Activated gamma-delta T cell (primary cell): ENCODE results near the gene UBALD1.
"Not testable (repeated sequence)": the region's sequence is repeated elsewhere in the genome, so short reads cannot be mapped to it uniquely, and the experiment has no call there.

ENCODE experiments used
- DNase-seq: peaks from one replicate; lab custom pipeline; 2025; lab: John Stamatoyannopoulos, UW

The UBALD1 gene

DNA sequence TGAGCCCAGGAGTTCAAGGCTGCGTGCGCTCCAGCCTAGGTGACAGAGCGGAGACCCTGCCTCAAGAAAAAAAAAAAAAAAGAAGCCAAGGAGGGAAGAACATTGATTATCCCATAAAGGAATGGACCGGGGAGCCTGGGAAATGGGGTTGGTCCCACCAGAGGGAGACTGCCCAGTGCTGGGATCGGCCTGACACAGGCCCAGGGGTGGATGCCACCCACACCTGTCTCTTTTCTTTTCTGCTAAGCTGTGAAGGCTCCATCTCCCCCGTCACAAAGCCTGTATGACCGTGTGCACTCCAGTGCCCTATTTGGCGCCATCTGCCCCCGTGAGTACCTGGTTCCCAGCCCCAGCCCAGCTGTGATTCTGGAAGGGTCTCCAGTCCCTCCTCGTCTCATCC is 15.7 kb downstream of the UBALD1 start:
- DNase-seq: no peak

DNA sequence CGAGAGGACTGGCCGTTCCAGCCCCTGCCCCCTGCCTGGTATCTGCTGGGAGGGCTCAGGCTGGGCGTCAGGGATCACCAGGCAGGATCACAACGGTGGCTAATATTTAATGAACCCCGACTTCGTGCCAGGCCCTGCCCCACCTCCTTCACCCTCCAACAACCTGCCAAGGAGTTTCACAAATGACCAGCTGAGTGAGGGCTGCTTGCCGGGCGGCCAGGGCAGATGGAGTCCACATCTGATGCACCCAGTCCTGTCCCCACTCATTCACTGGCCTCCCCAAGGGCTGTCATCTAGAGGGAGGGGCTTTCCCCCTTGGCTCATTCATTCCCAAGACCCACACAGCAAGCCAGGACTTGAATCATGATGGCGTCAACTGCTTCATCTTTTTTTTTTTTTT is 17.5 kb downstream of the UBALD1 start:
- no peak for DNase-seq

DNA sequence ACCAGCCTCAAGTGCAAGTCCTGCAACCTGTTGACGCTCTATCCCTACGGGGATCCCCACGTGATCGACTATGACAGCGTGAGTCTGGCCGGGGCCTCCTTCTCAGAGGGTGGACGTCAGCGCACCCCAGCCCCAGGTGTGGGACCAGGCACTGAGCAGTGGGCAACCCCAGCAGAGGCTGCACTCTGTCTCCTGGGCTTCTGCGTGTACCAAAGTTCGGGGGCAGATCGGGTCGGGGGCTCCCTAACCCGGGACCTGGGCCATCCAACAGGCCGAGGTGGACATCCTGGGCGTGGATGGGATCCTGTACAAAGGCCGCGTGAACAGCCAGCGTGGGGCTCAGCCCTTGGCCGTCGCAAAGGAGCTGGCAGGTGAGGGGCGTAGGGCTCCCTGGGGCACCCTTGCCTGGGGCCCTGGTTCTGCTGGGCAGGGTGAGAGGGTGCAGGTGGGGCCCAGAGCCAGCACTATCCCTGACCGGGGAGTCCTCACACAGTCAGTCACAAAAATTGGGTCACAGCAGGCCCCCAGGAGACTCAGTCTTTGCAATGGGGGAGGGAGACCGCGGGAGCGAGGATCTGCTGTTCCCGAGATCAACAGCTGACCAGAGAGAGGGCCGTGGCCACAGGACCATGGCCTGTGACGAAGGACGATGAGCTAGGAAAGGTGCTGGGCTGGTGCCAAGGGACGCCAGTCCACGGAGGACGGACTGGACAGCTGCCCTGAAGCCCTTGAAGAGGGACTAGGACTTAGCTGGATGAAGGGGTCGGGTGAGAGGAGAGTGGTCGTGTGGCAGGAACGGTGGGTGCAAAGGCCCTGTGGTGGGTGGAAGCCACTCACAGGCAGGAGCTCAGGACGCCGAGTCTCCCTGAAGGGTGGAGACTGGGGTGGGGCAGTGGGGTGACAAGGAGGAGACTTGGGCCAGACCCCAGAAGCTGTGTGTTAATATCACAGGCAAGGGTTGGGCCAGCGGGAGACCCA is 20.0 kb downstream of the UBALD1 start:
- DNase-seq: no peak

DNA sequence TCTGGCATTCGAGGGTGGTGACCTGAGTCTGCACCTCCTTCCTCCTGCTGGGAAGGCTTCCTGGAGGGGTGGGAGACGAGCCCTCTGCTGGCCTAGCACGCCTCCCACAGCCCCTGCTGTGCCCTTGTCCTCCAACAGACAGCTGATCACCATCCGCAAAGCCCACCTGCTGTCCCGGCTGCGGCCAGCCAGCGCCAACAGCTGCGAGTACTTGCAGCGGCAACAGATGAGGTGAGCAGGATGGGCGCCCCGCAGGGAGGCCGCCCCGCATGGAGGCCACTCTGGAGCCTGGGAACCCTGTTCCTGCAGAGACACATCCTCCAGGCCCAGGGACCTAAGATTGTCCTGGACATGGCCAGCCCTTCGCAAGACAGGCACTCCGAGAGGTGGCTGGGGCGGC is 21.6 kb downstream of the UBALD1 start:
- no peak for DNase-seq

DNA sequence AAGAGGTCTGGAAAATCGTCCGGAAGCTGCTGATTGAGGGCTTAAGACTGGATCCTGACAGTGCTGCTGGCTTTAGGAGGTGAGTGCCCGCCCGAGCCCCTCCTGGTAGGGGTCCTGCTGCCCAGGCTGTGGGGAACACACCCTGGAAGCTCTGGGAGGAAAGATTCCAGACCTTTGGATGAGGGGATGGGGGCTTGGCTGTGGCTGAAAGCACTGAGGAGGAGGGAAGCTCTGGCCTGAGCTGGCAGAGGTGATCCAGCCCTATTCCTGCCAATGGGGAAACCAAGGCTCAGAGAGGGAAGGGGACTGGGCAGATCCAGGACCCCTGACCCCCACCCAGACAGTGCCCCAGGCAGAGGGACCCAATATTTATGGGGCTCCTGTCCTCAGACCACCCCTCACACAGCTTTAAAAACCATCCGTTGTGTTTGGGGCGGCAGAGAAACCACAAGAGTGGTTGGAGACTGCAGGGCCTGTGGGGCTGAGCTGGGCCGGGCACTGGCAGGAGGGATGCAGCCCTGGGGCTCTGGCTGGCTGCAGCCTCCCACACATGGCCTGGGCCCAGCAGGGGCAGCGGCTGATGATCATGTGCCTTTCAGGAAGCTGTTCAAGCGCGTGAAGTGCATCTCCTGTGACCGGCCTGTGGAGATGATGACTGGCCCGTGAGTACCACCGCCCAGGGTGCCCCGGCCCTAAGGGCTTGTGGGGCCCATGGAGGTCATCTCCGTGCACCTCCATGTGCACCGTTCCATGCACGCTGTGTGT is 22.8 kb downstream of the UBALD1 start:
- DNase-seq: no peak

DNA sequence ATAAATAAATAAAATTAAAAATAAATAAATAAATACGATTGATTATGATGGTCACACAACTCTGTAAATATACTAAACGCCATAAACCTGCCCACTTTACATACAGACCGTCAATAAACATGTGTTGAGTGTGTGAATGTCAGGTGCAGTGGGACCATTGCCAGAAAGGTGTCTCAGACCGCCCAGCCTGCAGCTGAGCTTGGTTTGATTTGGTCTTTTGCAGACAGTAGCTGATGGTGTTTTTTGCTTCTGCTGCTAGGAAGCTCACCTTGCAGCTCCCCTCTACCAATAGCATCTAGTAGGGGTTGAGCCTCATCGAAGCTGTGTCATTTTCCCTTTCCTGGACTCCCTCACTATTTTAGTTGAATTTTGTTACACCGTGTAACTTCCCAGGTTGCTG is 23.5 kb downstream of the UBALD1 start:
- no peak for DNase-seq

DNA sequence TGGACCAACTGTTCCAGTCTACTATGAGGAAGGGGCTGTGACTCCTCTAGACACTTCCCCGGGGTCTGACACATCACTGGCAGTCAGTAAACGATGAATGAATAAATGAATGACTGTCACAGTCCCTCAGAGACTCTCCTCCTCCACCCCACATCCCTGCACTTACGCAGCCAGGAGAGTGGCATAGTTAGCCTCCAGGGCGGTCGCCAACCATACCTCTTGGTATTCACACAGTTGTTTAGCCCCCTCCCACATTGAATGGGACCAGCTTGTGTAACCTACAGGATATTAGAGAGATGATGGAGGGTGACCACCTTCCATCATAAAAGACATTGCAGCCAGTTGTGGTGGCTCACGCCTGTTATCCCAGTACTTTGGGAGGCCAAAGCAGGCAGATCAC is 25.7 kb downstream of the UBALD1 start:
- no peak for DNase-seq

DNA sequence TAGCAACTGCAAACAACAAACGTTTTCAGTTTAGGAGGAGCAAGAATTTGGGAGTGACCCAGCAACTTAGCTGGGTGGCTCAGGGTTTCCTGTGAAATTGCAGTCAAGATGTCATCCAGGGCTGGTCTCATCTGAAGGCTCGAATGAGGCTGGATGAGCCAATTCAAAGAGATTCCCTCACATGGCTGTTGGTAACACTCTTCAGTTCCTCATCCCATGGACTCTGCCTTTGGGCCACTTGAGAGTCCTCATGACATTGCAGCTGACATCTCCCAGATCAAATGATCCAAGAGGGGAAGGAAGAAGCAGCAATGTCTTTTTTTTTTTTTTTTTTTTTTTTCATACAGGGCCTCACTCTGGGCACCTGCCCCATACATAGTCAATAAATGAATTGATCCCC is 26.3 kb downstream of the UBALD1 start:
- no peak for DNase-seq

DNA sequence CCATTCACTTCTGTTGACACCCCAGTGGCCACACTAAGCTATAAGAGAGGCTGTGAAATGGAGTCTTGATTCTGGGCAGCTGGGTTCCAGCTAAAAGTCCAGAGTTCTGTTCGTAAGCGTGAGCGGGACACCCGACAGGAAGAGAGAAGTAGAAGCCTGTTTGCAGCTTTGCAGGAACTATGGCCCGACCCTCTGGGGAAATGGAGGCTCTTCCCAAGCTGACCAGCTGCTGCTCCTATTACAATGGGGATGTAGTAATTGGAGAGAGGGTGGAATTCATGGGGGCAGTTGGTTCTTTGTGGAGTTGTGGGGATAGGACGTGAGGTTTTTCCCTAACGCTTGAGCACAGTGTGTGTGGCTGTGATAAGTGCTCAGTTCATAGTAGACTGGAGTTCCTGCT is 28.4 kb downstream of the UBALD1 start:
- no peak for DNase-seq

DNA sequence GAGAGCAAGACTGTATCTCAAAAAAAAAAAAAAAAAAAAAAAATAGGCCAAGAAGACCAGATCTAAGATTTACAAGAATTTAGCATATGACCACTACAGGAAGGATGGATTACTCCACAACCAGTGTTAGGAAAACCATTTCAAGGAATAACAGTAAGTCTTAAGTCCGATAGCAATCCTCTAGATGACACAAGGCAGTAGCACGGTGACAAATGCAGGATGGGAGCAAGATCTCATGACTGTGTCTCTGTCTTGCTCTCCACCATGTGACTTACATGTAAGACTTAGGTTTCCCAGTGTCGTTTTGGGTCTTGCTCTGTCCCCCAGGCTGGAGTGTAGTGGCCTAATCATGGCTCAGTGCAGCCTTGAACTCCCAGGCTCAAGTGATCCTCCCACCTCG is 30.8 kb downstream of the UBALD1 start:
- no peak for DNase-seq

DNA sequence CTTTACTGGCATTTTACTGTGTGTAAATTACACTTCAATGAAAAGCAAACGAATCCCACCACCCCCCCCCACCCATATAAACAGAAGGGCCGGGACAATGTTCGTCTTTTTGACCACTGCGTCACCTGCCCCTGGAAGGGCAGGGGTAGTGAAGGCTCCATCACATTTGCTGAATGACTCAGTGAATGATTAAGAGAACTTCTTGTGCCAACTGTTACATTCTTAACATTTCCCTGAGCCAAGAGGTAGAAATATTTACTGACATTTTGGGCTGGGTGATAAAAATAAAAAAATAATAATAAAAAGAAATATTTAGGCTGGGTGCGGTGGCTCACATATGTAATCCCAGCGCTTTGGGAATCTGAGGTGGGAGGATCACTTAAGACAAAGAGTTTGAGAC is 34.4 kb downstream of the UBALD1 start:
- DNase-seq: no peak

DNA sequence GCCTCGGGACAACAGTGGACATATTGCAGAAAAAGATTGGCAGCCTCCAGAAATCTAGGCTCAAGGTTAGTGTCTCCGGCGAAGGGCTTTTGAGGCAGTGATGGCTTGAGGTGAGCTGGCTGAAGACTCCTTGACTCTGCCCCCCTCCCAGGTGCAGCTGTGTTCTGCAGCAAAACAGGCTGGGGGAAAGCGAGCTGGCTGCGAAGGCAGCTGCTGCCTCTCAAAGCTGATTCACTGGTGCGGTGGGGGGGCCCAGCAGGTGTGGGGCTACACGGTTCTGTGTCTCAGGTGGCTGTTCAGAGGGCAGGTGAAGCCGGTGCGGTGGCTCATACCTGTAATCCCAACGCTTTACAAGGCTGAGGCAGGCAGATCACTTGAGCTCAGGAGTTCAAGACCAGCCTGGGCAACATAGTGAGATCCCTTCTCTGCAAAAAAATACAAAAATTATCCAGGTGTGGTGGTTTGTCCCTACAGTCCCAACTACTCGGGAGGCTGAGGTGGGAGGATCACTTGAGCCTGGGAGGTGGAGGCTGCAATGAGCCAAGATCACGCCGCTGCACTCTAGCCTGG is 35.6 kb downstream of the UBALD1 start:
- no peak for DNase-seq

DNA sequence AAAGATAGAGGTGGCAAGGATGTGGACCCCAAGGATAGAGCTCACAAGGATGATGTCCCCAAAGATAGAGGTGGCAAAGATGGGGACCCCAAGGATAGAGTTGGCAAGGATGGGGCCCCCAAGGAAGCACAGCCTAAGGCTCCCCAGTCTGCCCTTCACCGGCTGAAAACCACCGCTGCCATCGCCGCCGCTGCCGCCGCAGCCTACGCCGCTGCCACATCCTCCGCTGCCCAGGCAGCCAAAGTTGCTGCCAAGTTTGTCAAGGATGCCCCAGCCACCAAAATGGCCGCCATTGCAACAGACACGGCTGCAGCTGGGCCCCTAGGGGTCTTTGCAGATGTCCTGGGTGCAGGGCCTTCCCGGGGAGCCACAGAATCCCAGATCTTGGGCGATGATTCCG is 38.7 kb downstream of the UBALD1 start:
- DNase-seq: no peak

DNA sequence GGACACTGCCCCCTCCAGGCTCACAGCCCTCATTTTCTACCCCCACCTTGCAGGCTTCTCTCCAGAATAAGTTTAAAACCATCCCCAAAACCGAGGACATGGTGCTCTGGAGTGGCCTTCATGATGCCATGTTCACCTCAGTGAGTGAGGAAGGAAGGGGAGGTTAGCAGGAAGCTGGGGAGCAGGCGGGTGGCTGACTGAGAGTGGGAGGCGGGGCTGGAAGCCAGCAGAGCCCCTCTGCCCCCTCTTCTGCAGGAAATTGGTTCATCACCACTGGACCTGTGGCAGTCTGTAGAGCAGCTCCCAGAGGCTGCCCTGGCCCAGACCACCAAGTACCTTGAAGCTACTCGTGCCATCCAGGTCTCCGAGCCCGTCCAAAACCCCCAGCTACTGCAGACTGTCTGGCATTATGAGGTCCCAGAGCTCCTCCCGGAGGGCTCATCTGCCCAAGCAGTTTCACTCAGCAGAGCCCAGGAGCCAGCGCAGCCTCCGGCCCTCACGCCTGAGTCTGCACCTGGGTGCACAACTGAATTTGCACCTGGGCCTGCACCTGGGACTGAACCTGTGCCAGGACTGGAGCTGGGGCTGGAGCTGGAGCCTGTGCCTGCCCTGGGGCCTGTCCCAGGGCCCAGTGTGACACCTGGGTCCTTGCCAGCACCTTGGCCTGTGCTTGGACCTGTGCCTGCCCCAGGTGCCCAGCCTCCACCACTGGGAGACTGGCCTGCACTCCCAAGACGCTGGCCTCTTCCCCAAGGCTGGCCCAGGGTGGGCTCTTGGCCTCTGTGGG is 39.6 kb downstream of the UBALD1 start:
- DNase-seq: no peak

DNA sequence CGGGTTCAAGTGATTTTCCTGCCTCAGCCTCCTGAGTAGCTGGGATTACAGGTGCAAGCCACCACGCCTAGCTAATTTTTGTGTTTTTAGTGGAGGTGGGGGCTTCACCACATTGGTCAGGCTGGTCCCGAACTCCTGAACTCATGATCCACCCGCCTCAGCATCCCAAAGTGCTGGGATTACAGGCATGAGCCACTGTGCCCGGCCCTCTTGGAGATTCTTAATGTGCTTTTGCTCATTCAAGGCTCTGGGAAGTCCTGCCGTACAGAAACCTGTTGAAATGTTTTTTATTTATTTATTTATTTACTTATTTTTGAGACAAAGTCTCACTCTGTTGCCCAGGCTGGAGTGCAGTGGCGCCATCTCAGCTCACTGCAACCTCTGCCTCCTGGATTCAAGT is 40.8 kb downstream of the UBALD1 start:
- not testable (repeated sequence) for DNase-seq

DNA sequence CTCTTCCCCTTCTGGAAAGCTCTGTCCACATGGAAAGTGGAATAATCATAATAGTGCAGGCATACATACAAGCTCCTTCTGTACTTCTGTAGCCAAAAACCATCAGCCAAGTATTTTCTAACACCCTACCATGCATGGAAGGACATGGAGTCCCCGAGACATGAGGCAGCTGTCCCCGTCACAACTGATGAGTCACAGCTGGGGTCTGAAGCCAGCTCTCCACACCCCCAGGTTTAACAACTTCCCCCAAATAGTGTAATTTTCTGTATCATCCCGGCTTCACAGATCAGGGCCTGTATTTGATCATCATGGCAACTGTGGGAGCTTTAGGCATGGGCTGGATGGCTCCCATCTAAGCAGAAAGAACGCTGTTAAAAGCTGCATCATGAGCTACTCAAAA is 42.0 kb downstream of the UBALD1 start:
- no peak for DNase-seq

DNA sequence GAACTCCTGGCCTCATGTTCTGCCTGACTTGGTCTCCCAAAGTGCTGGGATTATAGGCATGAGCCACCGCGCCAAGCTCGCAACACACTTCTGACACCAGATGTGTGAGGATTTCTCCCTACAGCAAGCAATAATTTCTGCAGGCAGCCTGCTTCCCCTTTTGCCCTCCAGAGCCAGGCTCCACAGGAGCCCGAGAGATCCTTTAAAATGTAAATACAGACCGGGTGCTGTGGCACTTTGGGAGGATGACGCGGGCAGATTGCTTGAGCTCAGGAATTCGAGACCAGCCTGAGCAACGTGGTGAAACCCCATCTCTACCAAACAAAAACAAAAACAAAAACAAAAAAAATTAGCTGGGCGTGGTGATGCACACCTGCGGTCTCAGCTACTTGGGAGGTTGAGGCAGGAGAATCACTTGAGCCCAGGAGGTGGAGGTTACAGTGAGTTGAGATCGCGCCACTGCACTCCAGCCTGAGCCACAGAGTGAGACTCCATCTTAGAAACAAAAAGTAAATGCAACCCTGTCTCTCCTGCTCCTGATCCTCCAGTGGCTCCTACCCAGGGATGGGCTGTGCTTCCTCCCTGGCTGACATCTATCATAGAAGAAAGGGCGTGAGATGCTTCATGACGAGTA is 43.9 kb downstream of the UBALD1 start:
- DNase-seq: no peak

DNA sequence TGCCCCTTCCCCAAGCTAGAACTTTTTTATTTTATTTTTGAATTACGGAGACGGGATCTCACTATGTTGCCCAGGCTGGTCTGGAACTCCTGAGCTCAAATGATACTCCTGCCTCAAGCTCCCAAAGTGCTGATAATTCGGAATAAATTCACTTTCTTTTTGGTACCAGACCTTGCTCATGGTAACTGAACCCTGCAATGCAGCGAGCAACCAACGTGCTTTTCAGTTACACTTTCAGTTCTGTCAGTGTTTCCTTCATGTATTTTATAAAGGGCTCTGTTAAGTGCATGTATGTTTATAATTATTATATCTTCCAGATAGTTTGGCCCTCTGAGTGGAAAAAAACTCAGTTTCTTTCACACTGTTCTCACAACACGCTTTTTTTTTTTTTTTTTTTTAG is 44.6 kb downstream of the UBALD1 start:
- no peak for DNase-seq

DNA sequence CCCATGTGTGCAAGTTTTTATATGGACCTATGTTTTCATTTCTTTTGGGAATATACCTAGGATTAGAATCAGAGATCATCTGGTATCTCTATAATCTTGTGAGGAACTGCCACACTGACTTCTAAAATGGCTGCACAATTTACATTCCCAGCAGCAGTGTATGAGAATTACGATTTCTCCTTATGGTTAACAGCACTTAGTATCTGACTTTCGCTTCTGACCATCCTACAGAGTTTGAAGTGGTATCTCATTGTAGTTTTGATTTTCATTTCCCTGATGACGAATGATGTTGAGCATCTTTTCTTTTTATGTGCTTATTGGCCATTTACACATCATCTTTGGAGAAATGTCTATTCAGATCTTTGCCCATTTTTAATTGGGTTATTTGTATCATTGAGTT is 48.5 kb downstream of the UBALD1 start:
- DNase-seq: no peak

DNA sequence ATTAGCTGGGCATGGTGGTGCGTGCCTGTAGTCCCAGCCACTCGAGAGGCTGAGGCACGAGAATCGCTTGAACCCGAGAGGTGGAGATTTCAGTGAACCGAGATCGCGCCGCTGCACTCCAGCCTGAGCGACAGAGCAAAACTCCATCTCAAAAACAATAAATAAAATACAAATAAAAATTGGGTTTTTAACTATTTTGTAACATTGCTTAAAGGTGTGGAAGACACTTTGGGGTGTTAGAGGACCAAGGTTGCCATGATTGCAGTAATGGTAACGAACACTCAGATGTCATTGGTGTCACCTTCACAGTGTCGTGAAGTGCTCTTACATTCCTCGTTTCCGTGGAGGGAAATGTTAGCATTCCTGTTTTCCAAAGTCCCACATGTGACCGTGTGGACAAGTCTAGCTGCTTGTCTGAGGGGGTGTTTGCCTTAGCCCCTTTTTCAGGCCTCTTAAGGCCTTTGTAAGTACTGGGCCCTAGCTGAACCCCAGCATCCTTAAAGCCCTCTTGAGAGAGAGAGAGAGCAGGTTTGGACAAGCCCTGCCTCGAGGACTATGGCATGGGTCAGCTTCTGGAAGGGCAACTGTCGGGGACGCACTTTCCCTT is 49.9 kb downstream of the UBALD1 start:
- no peak for DNase-seq

DNA sequence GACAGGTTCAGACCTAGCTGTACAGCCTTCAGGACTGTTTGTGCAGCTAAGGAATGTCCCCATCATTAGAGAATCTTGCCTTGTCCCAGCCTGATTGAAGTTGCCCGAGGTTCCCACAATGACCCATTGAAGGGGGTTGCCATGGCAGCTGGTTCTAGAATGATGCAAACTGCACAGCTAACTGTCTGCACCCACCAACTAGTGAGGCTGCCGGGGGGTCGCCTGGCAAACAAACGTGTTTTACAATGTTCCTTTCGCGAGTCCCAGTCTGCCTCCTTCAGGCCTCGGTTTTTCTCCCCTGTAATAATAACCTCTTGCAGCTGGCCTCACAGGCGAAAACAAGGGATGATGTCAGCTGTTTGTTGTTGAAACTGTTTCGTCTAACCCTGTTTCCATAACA is 53.1 kb downstream of the UBALD1 start:
- DNase-seq: no peak
